ENCODE measurements around the gene ZNF273.
"Not testable (repeated sequence)": the region's sequence is repeated elsewhere in the genome, so short reads cannot be mapped to it uniquely, and the experiment has no call there.

ZNF273 gene

GRCh38 chr7:64890761-64891362 lies 12.2 kb upstream of the ZNF273 start:
- no peak for DNase-seq

- not testable (repeated sequence) for DNase-seq
These were observed 11.6 kb upstream of the ZNF273 start for GRCh38 chr7:64891363-64892081.

DNA sequence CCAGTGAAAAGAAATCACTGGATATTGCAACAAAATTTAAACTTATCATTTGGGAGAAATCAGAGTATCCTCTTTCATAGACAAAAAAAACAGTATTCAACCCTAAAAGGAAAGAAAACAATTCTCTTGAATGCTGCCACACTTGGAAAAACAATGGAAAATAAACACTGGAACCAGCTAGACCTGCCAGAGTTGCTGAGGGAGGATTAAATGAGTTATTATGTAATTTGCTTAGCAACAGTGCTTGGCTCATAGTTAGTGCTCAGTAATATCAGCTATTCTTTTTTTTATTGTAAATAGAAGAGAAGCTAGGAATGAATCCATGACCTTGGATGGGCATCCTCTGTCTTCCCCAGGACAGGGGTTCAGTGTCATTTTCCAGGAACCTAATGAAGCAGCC lies 11.0 kb upstream of the ZNF273 start:
- DNase-seq = no peak

DNA sequence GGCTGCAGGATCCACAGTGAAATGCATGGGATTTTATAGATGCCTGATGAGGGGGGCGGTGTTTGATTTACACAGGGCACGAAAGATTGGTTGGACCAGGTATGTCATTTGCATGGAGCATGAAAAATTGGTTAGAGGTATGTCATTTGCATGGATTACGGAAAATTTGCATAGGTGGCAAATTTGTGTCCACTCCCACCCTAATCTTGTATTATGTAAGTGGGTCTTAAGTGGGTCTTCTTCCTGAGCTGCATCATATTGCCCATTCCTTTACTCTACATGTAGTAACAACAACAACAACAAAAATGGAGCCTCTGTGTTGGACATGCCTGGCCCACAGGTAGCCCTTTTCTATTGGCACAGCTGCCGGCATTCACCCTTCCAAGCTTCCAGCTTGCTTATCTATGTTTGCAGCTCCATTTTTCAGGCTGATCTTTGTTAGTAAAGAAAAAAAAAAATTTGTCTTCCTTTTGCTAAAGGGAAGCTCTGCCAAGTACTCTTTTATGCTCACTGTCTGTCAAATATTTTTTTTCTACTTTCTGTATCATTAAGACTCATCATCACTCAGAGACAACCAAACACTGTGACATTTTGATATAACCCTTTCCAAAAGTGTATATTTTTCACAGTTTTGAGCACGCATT lies 10.3 kb upstream of the ZNF273 start:
- DNase-seq = no peak

DNA sequence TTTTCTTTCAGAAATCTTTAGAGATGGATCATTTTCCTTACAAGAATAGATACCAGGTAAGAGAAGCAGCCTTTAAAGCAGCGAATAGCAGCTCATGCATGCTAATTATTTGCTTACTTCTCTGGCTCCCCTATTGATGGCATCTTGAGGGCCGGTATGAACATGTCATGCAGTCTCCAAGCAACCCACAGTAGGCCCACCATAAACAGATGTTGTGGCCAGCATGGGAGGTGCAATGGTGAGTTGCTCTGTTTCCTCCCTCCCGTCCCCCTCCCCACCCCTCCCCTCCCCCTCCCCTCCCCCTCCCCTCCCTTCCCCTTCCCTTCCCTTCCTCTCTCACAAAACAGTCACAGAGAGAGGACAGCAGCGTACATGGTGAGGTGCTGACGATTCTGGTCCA lies 9.7 kb upstream of the ZNF273 start:
- DNase-seq = no peak

GRCh38 chr7:64902461-64902805 lies 640 bp upstream of the ZNF273 start:
- not testable (repeated sequence) for DNase-seq

DNA sequence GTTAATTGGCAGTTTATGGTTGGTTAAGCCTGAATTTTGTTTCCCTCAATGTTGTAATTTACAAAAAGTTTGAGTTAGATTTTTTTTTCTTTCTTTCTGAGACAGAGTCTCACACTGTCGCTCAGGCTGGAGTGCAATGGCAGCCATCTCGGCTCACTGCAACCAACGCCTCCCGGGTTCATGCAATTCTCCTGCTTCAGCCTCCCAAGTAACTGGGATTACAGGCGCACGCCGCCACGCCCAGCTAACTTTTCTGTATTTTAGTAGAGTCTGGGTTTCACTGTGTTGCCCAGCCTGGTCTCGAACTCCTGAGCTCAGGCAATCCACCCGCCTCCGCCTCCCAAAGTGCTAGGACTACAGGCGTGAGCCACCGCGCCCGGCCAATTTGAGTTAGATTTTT lies 935 bp downstream of the ZNF273 start:
- DNase-seq = no peak

DNA sequence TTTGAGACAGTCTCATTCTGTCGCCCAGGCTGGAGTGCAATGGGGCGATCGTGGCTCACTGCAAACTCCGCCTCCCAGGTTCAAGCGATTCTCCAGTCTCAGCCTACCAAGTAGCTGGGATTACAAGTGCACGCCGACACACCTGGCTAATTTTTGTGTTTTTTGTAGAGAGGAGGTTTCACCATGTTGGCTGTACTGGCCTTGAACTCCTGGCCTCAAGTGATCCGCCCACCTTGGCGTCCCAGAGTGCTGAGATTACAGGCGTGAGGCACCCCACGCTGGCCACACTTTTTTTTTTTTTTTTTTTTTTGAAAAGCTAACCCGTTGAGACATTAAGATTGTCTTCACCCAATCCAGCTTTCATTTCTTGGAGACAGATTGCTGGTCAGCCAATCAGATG lies 2.1 kb downstream of the ZNF273 start:
- DNase-seq = no peak

- DNase-seq = no peak
These were observed 2.5 kb downstream of the ZNF273 start for GRCh38 chr7:64905547-64905946.

GRCh38 chr7:64907641-64908326 lies 4.7 kb downstream of the ZNF273 start:
- DNase-seq = no peak

GRCh38 chr7:64908358-64908757 lies 5.3 kb downstream of the ZNF273 start:
- no peak for DNase-seq

DNA sequence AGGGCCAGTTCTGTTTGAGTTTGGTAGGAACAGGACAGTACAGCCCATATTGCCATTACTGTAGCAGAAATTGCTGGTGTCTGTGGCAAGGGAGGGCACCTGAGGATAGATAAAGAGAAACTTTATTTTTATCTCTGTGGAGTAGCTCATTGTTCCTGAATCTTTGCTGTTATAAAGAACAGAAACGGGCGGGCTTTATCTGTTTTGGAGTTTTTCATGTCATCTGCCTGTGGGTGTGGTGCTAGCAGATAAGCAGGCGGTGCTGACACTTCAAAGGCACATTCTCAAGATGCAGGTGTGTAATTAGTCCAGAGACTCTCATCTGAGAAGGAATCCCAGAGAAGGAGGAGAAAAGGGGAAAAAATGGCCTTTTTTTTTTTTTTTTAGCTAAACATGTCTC lies 11.5 kb downstream of the ZNF273 start:
- no peak for DNase-seq

GRCh38 chr7:64915301-64915700 lies 12.2 kb downstream of the ZNF273 start:
- DNase-seq = not testable (repeated sequence)

DNA sequence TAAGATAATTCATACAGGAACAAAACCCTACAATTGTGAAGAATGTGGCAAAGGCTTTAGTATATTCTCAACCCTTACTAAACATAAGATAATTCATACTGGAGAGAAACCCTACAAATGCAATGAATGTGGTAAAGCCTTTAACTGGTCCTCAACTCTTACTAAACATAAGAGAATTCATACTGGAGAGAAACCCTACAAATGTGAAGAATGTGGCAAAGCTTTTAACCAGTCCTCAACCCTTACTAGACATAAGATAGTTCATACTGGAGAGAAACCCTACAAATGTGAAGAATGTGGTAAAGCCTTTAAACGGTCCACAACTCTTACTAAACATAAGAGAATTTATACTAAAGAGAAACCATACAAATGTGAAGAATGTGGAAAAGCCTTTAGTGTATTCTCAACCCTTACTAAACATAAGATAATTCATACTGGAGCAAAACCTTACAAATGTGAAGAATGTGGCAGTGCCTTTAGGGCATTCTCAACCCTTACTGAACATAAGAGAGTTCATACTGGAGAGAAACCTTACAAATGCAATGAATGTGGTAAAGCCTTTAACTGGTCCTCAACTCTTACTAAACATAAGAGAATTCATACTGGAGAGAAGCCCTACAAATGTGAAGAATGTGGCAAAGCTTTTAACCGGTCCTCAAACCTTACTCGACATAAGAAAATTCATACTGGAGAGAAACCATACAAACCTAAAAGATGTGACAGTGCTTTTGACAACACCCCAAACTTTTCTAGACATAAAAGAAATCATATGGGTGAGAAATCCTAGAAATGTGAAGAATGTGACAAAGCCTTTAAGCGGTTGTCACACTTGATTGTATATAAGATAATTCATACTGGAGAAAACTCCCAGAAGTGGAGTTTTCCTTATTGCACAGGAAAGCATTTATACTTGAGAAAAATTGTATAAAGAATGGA lies 25.4 kb downstream of the ZNF273 start:
- DNase-seq = not testable (repeated sequence)

GRCh38 chr7:64934478-64934877 lies 31.4 kb downstream of the ZNF273 start:
- no peak for DNase-seq

- no peak for DNase-seq
These were observed 35.5 kb downstream of the ZNF273 start for GRCh38 chr7:64938540-64938939.

DNA sequence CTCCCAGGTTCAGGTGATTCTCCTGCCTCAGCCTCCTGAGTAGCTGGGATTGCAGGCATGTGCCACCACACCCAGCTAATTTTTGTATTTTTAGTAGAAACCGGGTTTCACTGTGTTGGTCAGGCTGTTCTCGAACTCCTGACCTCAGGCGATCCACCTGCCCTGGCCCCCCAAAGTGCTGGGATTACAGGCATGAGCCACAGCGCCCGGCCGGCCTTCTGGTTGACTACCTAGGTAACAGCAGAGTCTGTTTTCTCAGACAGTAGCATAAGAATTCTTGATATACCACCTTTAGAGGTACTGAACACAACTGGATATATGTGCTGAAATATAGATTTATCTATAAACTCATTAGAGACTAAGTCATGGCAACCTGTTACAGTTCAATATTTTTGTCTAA lies 36.9 kb downstream of the ZNF273 start:
- not testable (repeated sequence) for DNase-seq

GRCh38 chr7:64944667-64945502 lies 41.8 kb downstream of the ZNF273 start:
- DNase-seq = not testable (repeated sequence)

GRCh38 chr7:64945503-64946175 lies 42.6 kb downstream of the ZNF273 start:
- no peak for DNase-seq

GRCh38 chr7:64946772-64947171 lies 43.7 kb downstream of the ZNF273 start:
- DNase-seq = no peak
